Large intestine (tissue), 3 donors: Measurements from ENCODE around the gene ARF3. TPM values are rescaled to one million over a fixed set of nuclear protein-coding genes. Genes with fewer than 3 reads are reported as not detected.
A peak's percentile ranks its signal among the peaks of the same experiment; 100 is the strongest.

ENCODE experiments used
- DNase-seq, 2 donors: peaks; one replicate each; pipeline versions ENCODE4 v3.0.0 to v3.0.0-alpha.2; 2013
- H3K27ac ChIP-seq: one replicate; pipeline ENCODE4 v1.5.1; 2013; ENCODE audit warnings: low read length
- H3K27me3 ChIP-seq: 2 replicates; pipeline ENCODE4 v1.6.1; 2013; ENCODE audit warnings: low read length; ENCODE audit not compliant: control insufficient read depth, insufficient read depth
- H3K36me3 ChIP-seq: 2 replicates; pipeline ENCODE4 v1.6.1; 2013; ENCODE audit warnings: low read length; ENCODE audit not compliant: control insufficient read depth, insufficient read depth
- H3K4me1 ChIP-seq: one replicate; pipeline ENCODE4 v1.6.1; 2013; ENCODE audit warnings: low read length; ENCODE audit not compliant: control insufficient read depth, insufficient read depth
- H3K4me3 ChIP-seq: one replicate; pipeline ENCODE4 v1.5.1; 2013; ENCODE audit warnings: low read length
- H3K9me3 ChIP-seq: one replicate; pipeline ENCODE4 v1.6.1; 2013; ENCODE audit warnings: mild to moderate bottlenecking, low read depth, low read length, moderate library complexity; ENCODE audit not compliant: control insufficient read depth
- WGBS: methylation state at CpG from one replicate; pipeline ENCODE4 v1.1.5; 2013; ENCODE audit warnings: low lambda C conversion rate; ENCODE audit not compliant: insufficient coverage; 5-methylcytosine and 5-hydroxymethylcytosine counted together
- polyA plus RNA-seq: library from polyadenylated mRNA; unstranded; fragments of 120-200 nt; gene quantifications from one replicate; pipeline ENCODE4 v1.2.1, GENCODE V29; 2013

Gene ARF3
- polyA plus RNA-seq, 1 donor, result 92.4 TPM

- Histone ChIP-seq H3K27me3 (peaks cover 98% of the 10 kb centered on the region), H3K27ac (no peak overlapping the region), H3K9me3 (peaks cover 10% of the 10 kb centered on the region), H3K36me3 (no peaks in the 10 kb centered on the region), H3K4me3 (no peak overlapping the region), H3K4me1 (peaks cover 32% of the 10 kb centered on the region)
- no CpG with 5 or more reads among the region's 91 CpGs for WGBS
- DNase-seq, result peak in 1 of 2 donors; percentile 47
These were observed 23.9 kb upstream of the ARF3 start for GRCh38 chr12:48980953-48981756.

- H3K9me3 ChIP-seq, result peaks cover 10% of the 10 kb centered on the region
These were observed 23.2 kb upstream of the ARF3 start for GRCh38 chr12:48980389-48980952.

GRCh38 chr12:48979602-48980388 lies 22.5 kb upstream of the ARF3 start:
- WGBS, result no CpG with 5 or more reads among the region's 55 CpGs
- Histone ChIP-seq H3K9me3 (peaks cover 10% of the 10 kb centered on the region), H3K4me1 (peaks cover 32% of the 10 kb centered on the region), H3K4me3 (peak overlapping the region; percentile 4), H3K27me3 (peaks cover 94% of the 10 kb centered on the region), H3K36me3 (no peaks in the 10 kb centered on the region), H3K27ac (no peak overlapping the region)
- DNase-seq, result peak in 1 of 2 donors; percentile 48

More at GRCh38 chr12:48980389-48980952, 23.2 kb upstream of the ARF3 start:
- Histone ChIP-seq H3K27me3 (peaks cover 98% of the 10 kb centered on the region), H3K4me1 (peaks cover 32% of the 10 kb centered on the region), H3K36me3 (no peaks in the 10 kb centered on the region), H3K4me3 (no peak overlapping the region), H3K27ac (no peak overlapping the region)
- peak in 1 of 2 donors; percentile 84 for DNase-seq
- WGBS, result no CpG with 5 or more reads among the region's 46 CpGs

- H3K27me3 ChIP-seq, result peaks cover 94% of the 10 kb centered on the region
- H3K9me3 ChIP-seq, result peaks cover 10% of the 10 kb centered on the region
- WGBS, result no CpG with 5 or more reads among the region's 45 CpGs
- peak in 1 of 2 donors; percentile 29 for DNase-seq
- no peak overlapping the region for H3K27ac ChIP-seq
- no peak overlapping the region for H3K4me3 ChIP-seq
- no peaks in the 10 kb centered on the region for H3K36me3 ChIP-seq
- H3K4me1 ChIP-seq, result peaks cover 32% of the 10 kb centered on the region
These were observed 21.7 kb upstream of the ARF3 start for GRCh38 chr12:48978741-48979601.

GRCh38 chr12:48978291-48978740 lies 21.0 kb upstream of the ARF3 start, which contains the start of gene WNT1:
Gene WNT1, plus strand, starts transcription at chr12:48978322. Its CDS starts 329 bp downstream, at chr12:48978651.
- Histone ChIP-seq H3K4me1 (peaks cover 32% of the 10 kb centered on the region), H3K27me3 (peaks cover 94% of the 10 kb centered on the region), H3K36me3 (no peaks in the 10 kb centered on the region), H3K27ac (no peak within 1 kb of the TSS), H3K4me3 (no peak within 1 kb of the TSS), H3K9me3 (peaks cover 13% of the 10 kb centered on the region)
- peak in 1 of 2 donors; percentile 41 for DNase-seq
- no CpG with 5 or more reads among the region's 45 CpGs for WGBS

GRCh38 chr12:48977290-48978281 lies 20.3 kb upstream of the ARF3 start:
- H3K4me1 ChIP-seq, result peaks cover 32% of the 10 kb centered on the region
- WGBS, result 20% methylated on average over 1 of the region's 50 CpGs
- peaks cover 14% of the 10 kb centered on the region for H3K9me3 ChIP-seq
- H3K27ac ChIP-seq, result no peak overlapping the region
- H3K27me3 ChIP-seq, result peaks cover 96% of the 10 kb centered on the region
- no peak overlapping the region for H3K4me3 ChIP-seq
- H3K36me3 ChIP-seq, result no peaks in the 10 kb centered on the region
- DNase-seq, result peak in 1 of 2 donors; percentile 65

GRCh38 chr12:48973941-48974673 lies 16.8 kb upstream of the ARF3 start:
- Histone ChIP-seq H3K9me3 (peaks cover 14% of the 10 kb centered on the region), H3K27ac (no peak overlapping the region), H3K4me1 (peaks cover 39% of the 10 kb centered on the region), H3K27me3 (peaks cover 96% of the 10 kb centered on the region), H3K4me3 (no peak overlapping the region), H3K36me3 (no peaks in the 10 kb centered on the region)
- DNase-seq, result peak in 1 of 2 donors; percentile 39
- WGBS, result 20% methylated on average over 1 of the region's 19 CpGs

GRCh38 chr12:48973531-48973930 lies 16.2 kb upstream of the ARF3 start:
- H3K27ac ChIP-seq, result no peak overlapping the region
- peaks cover 14% of the 10 kb centered on the region for H3K9me3 ChIP-seq
- no CpG with 5 or more reads among the region's 12 CpGs for WGBS
- H3K4me3 ChIP-seq, result no peak overlapping the region
- peaks cover 35% of the 10 kb centered on the region for H3K4me1 ChIP-seq
- no peaks in the 10 kb centered on the region for H3K36me3 ChIP-seq
- peaks cover 92% of the 10 kb centered on the region for H3K27me3 ChIP-seq
- DNase-seq, result no peak
